GM12878 (cell line): ENCODE results near the gene RPL18. TPM values are rescaled to one million over a fixed set of nuclear protein-coding genes. Genes with fewer than 3 reads are reported as not detected.

Source experiments
- ATAC-seq: fragments of 200-7000 bp; cut with Tn5 transposase; 3 replicates; pipeline ENCODE4 v1.9.1; 2020; ENCODE audit warnings: mild to moderate bottlenecking, moderate library complexity
- BruUV-seq: library from RNA; stranded (reverse); fragments of 400-500 nt; replicated peaks from 2 replicates; lab custom pipeline; 2021; lab: Mats Ljungman, UMichigan
- CTCF ChIA-PET: fragments of 300-600 bp; sonication (Branson Sonifier 250); formaldehyde crosslinking; extraction: SDS; loops from one replicate; lab custom pipeline; 2021; ENCODE audit warnings: inconsistent platforms; lab: Yijun Ruan, JAX
- POLR2A ChIA-PET: fragments of 350-600 bp; formaldehyde crosslinking; extraction: SDS; loops from one replicate; lab custom pipeline; 2021; ENCODE audit warnings: inconsistent platforms; lab: Charles Lee
- RAD21 ChIA-PET: fragments of 300-600 bp; sonication (Branson Sonifier 250); formaldehyde crosslinking; loops from one replicate; lab custom pipeline; 2023; ENCODE audit warnings: antibody characterized with exemption; ENCODE audit not compliant: unreplicated experiment; lab: Charles Lee
- SMC1A ChIA-PET: fragments of 300-600 bp; sonication (Branson Sonifier 250); formaldehyde crosslinking; loops from one replicate; lab custom pipeline; 2023; ENCODE audit not compliant: unreplicated experiment, uncharacterized antibody; lab: Charles Lee
- DNase-seq: peaks from one replicate; pipeline ENCODE4 v3.0.0-alpha.2; 2011; ENCODE audit warnings: low read depth, low spot score
- FAIRE-seq: peaks from 3 replicates; lab custom pipeline; 2011; peaks lifted over from hg19 to GRCh38; lab: Jason Lieb, UNC
- H2AFZ ChIP-seq: 2 replicates; pipeline ENCODE4 v1.6.0; 2011; ENCODE audit warnings: low read depth, low read length, control low read depth; ENCODE audit not compliant: control insufficient read depth
- H3K27ac ChIP-seq: 2 replicates; pipeline ENCODE4 v1.5.1; 2011; ENCODE audit warnings: control low read depth; ENCODE audit not compliant: control insufficient read depth, insufficient read depth
- H3K27me3 ChIP-seq, 2 experiments: replicated peaks in 1 of 2; 2 replicates each; pipeline versions ENCODE4 v1.6.0 to v1.6.1; 2011; ENCODE audit warnings: low read length in 1 of 2; ENCODE audit not compliant: control insufficient read depth in 2 of 2, insufficient read depth in 2 of 2
- H3K36me3 ChIP-seq, 2 experiments: 2 replicates each; pipeline ENCODE4 v1.5.1; 2011; ENCODE audit warnings: low read length in 1 of 2; ENCODE audit not compliant: control insufficient read depth in 2 of 2, insufficient read depth in 2 of 2
- H3K4me1 ChIP-seq: 2 replicates; pipeline ENCODE4 v1.6.1; 2011; ENCODE audit warnings: mild to moderate bottlenecking, low read length, moderate library complexity, mixed read lengths; ENCODE audit not compliant: control insufficient read depth, insufficient read depth
- H3K4me2 ChIP-seq: 2 replicates; pipeline ENCODE4 v1.6.0; 2011; ENCODE audit warnings: control low read depth; ENCODE audit not compliant: control insufficient read depth, insufficient read depth
- H3K4me3 ChIP-seq: fragments of 200-600 bp; sonication (generic); 2 replicates; pipeline ENCODE4 v1.5.1; 2016
- H3K79me2 ChIP-seq: 2 replicates; pipeline ENCODE4 v1.6.0; 2011; ENCODE audit warnings: low read length; ENCODE audit not compliant: control insufficient read depth, insufficient read depth
- H3K9ac ChIP-seq: 2 replicates; pipeline ENCODE4 v1.8.0; 2011; ENCODE audit warnings: low read length, control low read depth, mixed read lengths; ENCODE audit not compliant: control insufficient read depth, insufficient read depth
- H3K9me3 ChIP-seq: replicated peaks from 3 replicates; pipeline ENCODE4 v1.5.1; 2011; ENCODE audit warnings: mild to moderate bottlenecking, low read length; ENCODE audit not compliant: control insufficient read depth, insufficient read depth
- H4K20me1 ChIP-seq: 2 replicates; pipeline ENCODE4 v1.6.0; 2011; ENCODE audit not compliant: control insufficient read depth, insufficient read depth
- ASH2L ChIP-seq: fragments of 300-600, 200-600 bp; sonication (generic); IDR thresholded peaks from 2 replicates; pipeline ENCODE4 v1.6.1; 2017; ENCODE audit warnings: low read depth, mild to moderate bottlenecking, borderline replicate concordance
- BHLHE40 ChIP-seq, 2 experiments: fragments of 450-650 bp in 1 of 2; IDR thresholded peaks; 2 replicates each; pipeline ENCODE4 v1.6.1; 2011 to 2017; ENCODE audit warnings: low read depth in 2 of 2, borderline replicate concordance in 1 of 2, improper control_type of control experiment in 1 of 2, low read length in 1 of 2, mild to moderate bottlenecking in 1 of 2
- CBX5 ChIP-seq: sonication (generic); IDR thresholded peaks from 2 replicates; pipeline ENCODE4 v1.6.1; 2016; ENCODE audit warnings: low read depth, moderate library complexity, mild to moderate bottlenecking, inconsistent platforms
- CREB1 ChIP-seq: IDR thresholded peaks from 2 replicates; pipeline ENCODE4 v1.6.1; 2012; ENCODE audit warnings: low read depth, mild to moderate bottlenecking, inconsistent platforms
- CTCF ChIP-seq, 3 experiments: IDR thresholded peaks in 2 of 3; conservative IDR thresholded peaks in 1 of 3; 2 replicates each; pipeline ENCODE4 v1.5.1; 2011; ENCODE audit warnings: low read depth in 3 of 3, low read length in 3 of 3, mild to moderate bottlenecking in 3 of 3, control low read depth in 2 of 3, moderate library complexity in 2 of 3, inconsistent platforms in 1 of 3, mixed read lengths in 1 of 3; ENCODE audit not compliant: control insufficient read depth in 2 of 3, insufficient read depth in 1 of 3; ENCODE audit errors: extremely low read depth in 1 of 3
- MTA3 ChIP-seq: IDR thresholded peaks from 2 replicates; pipeline ENCODE4 v1.6.1; 2012; ENCODE audit warnings: low read length, inconsistent platforms, borderline replicate concordance
- RELB ChIP-seq: fragments of 450-650 bp; IDR thresholded peaks from 2 replicates; pipeline ENCODE4 v1.6.1; 2017; ENCODE audit warnings: low read depth, mild to moderate bottlenecking, moderate library complexity
- STAT3 ChIP-seq: IDR thresholded peaks from 2 replicates; pipeline ENCODE4 v1.6.1; 2011; ENCODE audit warnings: low read depth, low read length, improper control_type of control experiment
- SUPT20H ChIP-seq: IDR thresholded peaks from 2 replicates; pipeline ENCODE4 v1.6.1; 2011; ENCODE audit warnings: low read depth, mild to moderate bottlenecking, low read length, moderate library complexity, borderline replicate concordance; ENCODE audit not compliant: control insufficient read depth
- TCF7 ChIP-seq: IDR thresholded peaks from 2 replicates; pipeline ENCODE4 v1.6.1; 2014; ENCODE audit warnings: antibody characterized with exemption, borderline replicate concordance
- ZNF24 ChIP-seq: fragments of 450-650 bp; IDR thresholded peaks from 2 replicates; pipeline ENCODE4 v1.6.1; 2017; ENCODE audit warnings: antibody characterized with exemption, mild to moderate bottlenecking
- WGBS: methylation state at CpG from one replicate; pipeline ENCODE4 v1.1.6; 2016; ENCODE audit warnings: low lambda C conversion rate; ENCODE audit not compliant: insufficient replicate concordance, insufficient coverage; ENCODE audit errors: missing lambda C conversion rate; 5-methylcytosine and 5-hydroxymethylcytosine counted together
- in situ Hi-C: fragments of 300-500 bp; cut with MboI; formaldehyde crosslinking; loops from 9 replicates; pipeline ENCODE4 v1.14.3; 2018; ENCODE audit warnings: mixed read lengths
- intact Hi-C: fragments of 100-400 bp; cut with micrococcal nuclease; formaldehyde crosslinking; loops from one replicate; pipeline ENCODE4 v1.14.2; 2022; ENCODE audit not compliant: unreplicated experiment
- polyA plus RNA-seq, 11 experiments: library from polyadenylated mRNA; depleted of rRNA in 4 of 11; unstranded in 6 of 11; stranded (reverse) in 5 of 11; fragments of >200 nt; fragmentation: Nextera tagmentation in 4 of 11; fragmentation: Illumina TruSeq in 1 of 11; extraction: Ambion mirVana in 4 of 11; extraction: Trizol in 1 of 11; gene quantifications; 1 replicate in 1 of 11; 2 replicates in 10 of 11; pipeline versions ENCODE4 v1.2.1 to v1.2.3, GENCODE V29; 2011 to 2016; ENCODE audit warnings: inconsistent platforms in 2 of 11, missing spikeins in 2 of 11, low read depth in 1 of 11
- total RNA-seq, 4 experiments: library from RNA; depleted of rRNA in 3 of 4; stranded (reverse); fragments of >200 nt in 3 of 4; fragmentation: Illumina TruSeq in 1 of 4; extraction: Trizol in 1 of 4; gene quantifications; 2 replicates each; pipeline versions ENCODE4 v1.2.1 to v1.2.3, GENCODE V29; 2013 to 2021
- TF ChIP-seq, protein P1 (sequence below): IDR thresholded peaks from 2 replicates; pipeline ENCODE4 v1.6.1; 2012; ENCODE audit warnings: low read depth, low read length, improper control_type of control experiment
- TF ChIP-seq, protein P2 (sequence below): fragments of 450-650 bp; IDR thresholded peaks from 2 replicates; pipeline ENCODE4 v1.6.1; 2018; ENCODE audit warnings: mild to moderate bottlenecking, low read depth, moderate library complexity; ENCODE audit not compliant: partially characterized antibody
- TF ChIP-seq, protein P3 (sequence below): fragments of 450-650 bp; formaldehyde crosslinking; IDR thresholded peaks from 2 replicates; pipeline ENCODE4 v1.4.0; 2022; ENCODE audit warnings: mild to moderate bottlenecking, moderate library complexity

Gene RPL18
- total and polyA plus RNA-seq, 10 of the 15 experiments (the other 5 are each of a cell fraction or from before 2014, with no cell fraction given) = 393 to 4,267 (median 2,019) TPM

GRCh38 chr19:48603850-48604249 is 15.1 kb downstream of the RPL18 start:
- ATAC-seq = no peak
- in situ Hi-C loops (no loop called here), intact Hi-C loops (no loop called here)
- Histone ChIP-seq H3K9me3 (no peaks in the 10 kb centered on the region), H4K20me1 (no peaks in the 10 kb centered on the region), H3K27ac (no peak overlapping the region), H3K27me3 (no peaks in the 10 kb centered on the region), H3K79me2 (no peaks in the 10 kb centered on the region), H3K4me1 (no peaks in the 10 kb centered on the region), H2AFZ (no peak overlapping the region), H3K4me3 (no peak overlapping the region), H3K36me3 (no peaks in the 10 kb centered on the region), H3K9ac (no peak overlapping the region), H3K4me2 (no peak overlapping the region)
- POLR2A ChIA-PET = no interaction called here
- 58% methylated on average over 6 of the region's 9 CpGs for whole genome bisulfite sequencing
- CTCF ChIA-PET = interaction anchor here (0.9 kb wide), 1 partner anchor 20 kb away, joined by 3 read pairs; no protein-coding TSS in a partner anchor
- BruUV-seq = no TSS peak
- SMC1A ChIA-PET = no interaction called here
- RAD21 ChIA-PET = no interaction called here
- DNase-seq = no peak
- no peak for FAIRE-seq
- TF ChIP-seq ZNF24 (no peak), STAT3 (no peak), RELB (no peak), CTCF (IDR thresholded peaks at IDR 0.05 in 2 of 3, conservative IDR thresholded peaks at IDR 0.05 in 1 of 3; ENCODE audit: control insufficient read depth in 2 of 3, extremely low read depth in 1 of 3, insufficient read depth in 1 of 3, low read depth in 3 of 3, low read length in 3 of 3) (no peak), TCF7 (no peak), BHLHE40 (IDR thresholded peaks at IDR 0.05; ENCODE audit: borderline replicate concordance in 1 of 2, low read depth in 2 of 2, low read length in 1 of 2) (no peak), MTA3 (no peak), SUPT20H (no peak), CREB1 (no peak), ASH2L (no peak), CBX5 (no peak)
- TF ChIP-seq, protein P1, sequence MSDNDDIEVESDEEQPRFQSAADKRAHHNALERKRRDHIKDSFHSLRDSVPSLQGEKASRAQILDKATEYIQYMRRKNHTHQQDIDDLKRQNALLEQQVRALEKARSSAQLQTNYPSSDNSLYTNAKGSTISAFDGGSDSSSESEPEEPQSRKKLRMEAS = no peak
- TF ChIP-seq, protein P2, sequence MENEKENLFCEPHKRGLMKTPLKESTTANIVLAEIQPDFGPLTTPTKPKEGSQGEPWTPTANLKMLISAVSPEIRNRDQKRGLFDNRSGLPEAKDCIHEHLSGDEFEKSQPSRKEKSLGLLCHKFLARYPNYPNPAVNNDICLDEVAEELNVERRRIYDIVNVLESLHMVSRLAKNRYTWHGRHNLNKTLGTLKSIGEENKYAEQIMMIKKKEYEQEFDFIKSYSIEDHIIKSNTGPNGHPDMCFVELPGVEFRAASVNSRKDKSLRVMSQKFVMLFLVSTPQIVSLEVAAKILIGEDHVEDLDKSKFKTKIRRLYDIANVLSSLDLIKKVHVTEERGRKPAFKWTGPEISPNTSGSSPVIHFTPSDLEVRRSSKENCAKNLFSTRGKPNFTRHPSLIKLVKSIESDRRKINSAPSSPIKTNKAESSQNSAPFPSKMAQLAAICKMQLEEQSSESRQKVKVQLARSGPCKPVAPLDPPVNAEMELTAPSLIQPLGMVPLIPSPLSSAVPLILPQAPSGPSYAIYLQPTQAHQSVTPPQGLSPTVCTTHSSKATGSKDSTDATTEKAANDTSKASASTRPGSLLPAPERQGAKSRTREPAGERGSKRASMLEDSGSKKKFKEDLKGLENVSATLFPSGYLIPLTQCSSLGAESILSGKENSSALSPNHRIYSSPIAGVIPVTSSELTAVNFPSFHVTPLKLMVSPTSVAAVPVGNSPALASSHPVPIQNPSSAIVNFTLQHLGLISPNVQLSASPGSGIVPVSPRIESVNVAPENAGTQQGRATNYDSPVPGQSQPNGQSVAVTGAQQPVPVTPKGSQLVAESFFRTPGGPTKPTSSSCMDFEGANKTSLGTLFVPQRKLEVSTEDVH = no peak
- TF ChIP-seq, protein P3, sequence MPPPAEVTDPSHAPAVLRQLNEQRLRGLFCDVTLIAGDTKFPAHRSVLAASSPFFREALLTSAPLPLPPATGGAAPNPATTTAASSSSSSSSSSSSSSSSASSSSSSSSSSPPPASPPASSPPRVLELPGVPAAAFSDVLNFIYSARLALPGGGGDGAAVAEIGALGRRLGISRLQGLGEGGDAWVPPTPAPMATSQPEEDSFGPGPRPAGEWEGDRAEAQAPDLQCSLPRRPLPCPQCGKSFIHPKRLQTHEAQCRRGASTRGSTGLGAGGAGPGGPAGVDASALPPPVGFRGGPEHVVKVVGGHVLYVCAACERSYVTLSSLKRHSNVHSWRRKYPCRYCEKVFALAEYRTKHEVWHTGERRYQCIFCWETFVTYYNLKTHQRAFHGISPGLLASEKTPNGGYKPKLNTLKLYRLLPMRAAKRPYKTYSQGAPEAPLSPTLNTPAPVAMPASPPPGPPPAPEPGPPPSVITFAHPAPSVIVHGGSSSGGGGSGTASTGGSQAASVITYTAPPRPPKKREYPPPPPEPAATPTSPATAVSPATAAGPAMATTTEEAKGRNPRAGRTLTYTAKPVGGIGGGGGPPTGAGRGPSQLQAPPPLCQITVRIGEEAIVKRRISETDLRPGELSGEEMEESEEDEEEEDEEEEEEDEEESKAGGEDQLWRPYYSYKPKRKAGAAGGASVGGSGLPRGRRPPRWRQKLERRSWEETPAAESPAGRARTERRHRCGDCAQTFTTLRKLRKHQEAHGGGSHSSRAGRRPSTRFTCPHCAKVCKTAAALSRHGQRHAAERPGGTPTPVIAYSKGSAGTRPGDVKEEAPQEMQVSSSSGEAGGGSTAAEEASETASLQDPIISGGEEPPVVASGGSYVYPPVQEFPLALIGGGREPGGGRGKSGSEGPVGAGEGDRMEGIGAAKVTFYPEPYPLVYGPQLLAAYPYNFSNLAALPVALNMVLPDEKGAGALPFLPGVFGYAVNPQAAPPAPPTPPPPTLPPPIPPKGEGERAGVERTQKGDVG = no peak
